ENCODE results near the gene ZIC4.

The ZIC4 gene

GRCh38 chr3:147427746-147428145, 21.4 kb upstream of the ZIC4 start:
- TF ChIP-seq CTCF (IDR thresholded peaks at IDR 0.05; ENCODE audit: control insufficient read depth, insufficient read depth, low read depth, low read length, missing control alignments), result no peak
- H3K4me3 ChIP-seq (ENCODE audit: control insufficient read depth, low read depth, low read length), result no peak overlapping the region
- no peak for DNase-seq (ENCODE audit: low read depth)

- H3K4me3 ChIP-seq (ENCODE audit: control insufficient read depth, low read depth, low read length), result no peak overlapping the region
- no peak for DNase-seq (ENCODE audit: low read depth)
- TF ChIP-seq CTCF (IDR thresholded peaks at IDR 0.05; ENCODE audit: control insufficient read depth, insufficient read depth, low read depth, low read length, missing control alignments), result no peak
Measured at GRCh38 chr3:147426931-147427330, 20.6 kb upstream of the ZIC4 start.

GRCh38 chr3:147425388-147425850, 19.1 kb upstream of the ZIC4 start:
- H3K4me3 ChIP-seq (ENCODE audit: control insufficient read depth, low read depth, low read length), result no peak overlapping the region
- no peak for TF ChIP-seq CTCF (IDR thresholded peaks at IDR 0.05; ENCODE audit: control insufficient read depth, insufficient read depth, low read depth, low read length, missing control alignments)
- no peak for DNase-seq (ENCODE audit: low read depth)

GRCh38 chr3:147424581-147425387, 18.4 kb upstream of the ZIC4 start:
- TF ChIP-seq CTCF (IDR thresholded peaks at IDR 0.05; ENCODE audit: control insufficient read depth, insufficient read depth, low read depth, low read length, missing control alignments), result no peak
- no peak for DNase-seq (ENCODE audit: low read depth)
- no peak overlapping the region for H3K4me3 ChIP-seq (ENCODE audit: control insufficient read depth, low read depth, low read length)

- no peak for TF ChIP-seq CTCF (IDR thresholded peaks at IDR 0.05; ENCODE audit: control insufficient read depth, insufficient read depth, low read depth, low read length, missing control alignments)
- no peak for DNase-seq (ENCODE audit: low read depth)
- H3K4me3 ChIP-seq (ENCODE audit: control insufficient read depth, low read depth, low read length), result no peak overlapping the region
Measured at GRCh38 chr3:147423798-147424580, 17.6 kb upstream of the ZIC4 start.

GRCh38 chr3:147423537-147423797, 17.1 kb upstream of the ZIC4 start:
- TF ChIP-seq CTCF (IDR thresholded peaks at IDR 0.05; ENCODE audit: control insufficient read depth, insufficient read depth, low read depth, low read length, missing control alignments), result no peak
- no peak overlapping the region for H3K4me3 ChIP-seq (ENCODE audit: control insufficient read depth, low read depth, low read length)
- no peak for DNase-seq (ENCODE audit: low read depth)

Measured in AG09309 (cell line).